T-cell (primary cell): ENCODE data around the gene DOCK8. TPM values are rescaled to one million over a fixed set of nuclear protein-coding genes. Genes with fewer than 3 reads are reported as not detected.

Experiments used
- ATAC-seq, 4 experiments: fragments of 200-7000 bp in 3 of 4; fragments of 150-1000 bp in 1 of 4; cut with Tn5 transposase; replicated peaks in 1 of 4; 1 replicate in 3 of 4; 2 replicates in 1 of 4; pipeline ENCODE4 v1.10.0; 2021; ENCODE audit warnings: moderate library complexity in 3 of 4, mild to moderate bottlenecking in 2 of 4, moderate number of reproducible peaks in 1 of 4
- CTCF ChIA-PET, 2 donors: fragments of 300-600 bp; sonication (Branson Sonifier 250); formaldehyde crosslinking; loops; one replicate each; lab custom pipeline; 2022; ENCODE audit warnings: antibody characterized with exemption in 2 of 2; lab: Charles Lee
- POLR2A ChIA-PET, 2 donors: fragments of 300-600 bp; sonication (Branson Sonifier 250); formaldehyde crosslinking; loops; one replicate each; lab custom pipeline; 2022; ENCODE audit warnings: antibody characterized with exemption in 2 of 2; lab: Charles Lee
- DNase-seq, 35 experiments: peaks; one replicate each; pipeline versions ENCODE4 v3.0.0 to v3.0.0-alpha.2; 2013 to 2023
- H3K27ac ChIP-seq: one replicate; pipeline ENCODE4 v1.5.1; 2013; ENCODE audit warnings: low read length
- H3K27me3 ChIP-seq, 2 experiments: replicated peaks in 1 of 2; 1 replicate in 1 of 2; 2 replicates in 1 of 2; pipeline versions ENCODE4 v1.6.1 to v1.7.0; 2013; ENCODE audit warnings: low read length in 1 of 2, mixed read lengths in 1 of 2; ENCODE audit not compliant: control insufficient read depth in 2 of 2, insufficient read depth in 2 of 2; ENCODE audit errors: extremely low read depth in 1 of 2
- H3K36me3 ChIP-seq, 2 donors: 1 replicate in 1 of 2; 2 replicates in 1 of 2; pipeline versions ENCODE4 v1.6.1 to v1.7.0; 2013; ENCODE audit warnings: low read length in 1 of 2; ENCODE audit not compliant: control insufficient read depth in 2 of 2, insufficient read depth in 1 of 2; ENCODE audit errors: extremely low read depth in 1 of 2
- H3K4me1 ChIP-seq, 2 experiments: 1 replicate in 1 of 2; 2 replicates in 1 of 2; pipeline versions ENCODE4 v1.6.1 to v1.7.0; 2013; ENCODE audit warnings: low read length in 2 of 2, mixed read lengths in 1 of 2; ENCODE audit not compliant: insufficient read depth in 2 of 2, control insufficient read depth in 1 of 2; ENCODE audit errors: extremely low read depth in 1 of 2
- H3K4me3 ChIP-seq, 2 donors: 1 replicate in 1 of 2; 2 replicates in 1 of 2; pipeline versions ENCODE4 v1.5.1 to v1.7.0; 2013; ENCODE audit warnings: mild to moderate bottlenecking in 2 of 2, low read length in 1 of 2, moderate library complexity in 1 of 2; ENCODE audit not compliant: control insufficient read depth in 1 of 2; ENCODE audit errors: extremely low read depth in 1 of 2
- H3K9me3 ChIP-seq: 2 replicates; pipeline ENCODE4 v1.7.0; 2013
- H3K27ac Mint-ChIP-seq, 2 donors: one replicate each; pipeline ENCODE4 v1.8.0; 2020 to 2021; ENCODE audit warnings: mild to moderate bottlenecking in 2 of 2, mixed read lengths in 2 of 2
- H3K27me3 Mint-ChIP-seq, 2 donors: one replicate each; pipeline ENCODE4 v1.8.0; 2021 to 2022; ENCODE audit warnings: mixed read lengths in 2 of 2
- H3K36me3 Mint-ChIP-seq: one replicate; pipeline ENCODE4 v1.8.0; 2021; ENCODE audit warnings: mixed read lengths
- H3K4me1 Mint-ChIP-seq, 3 donors: one replicate each; pipeline ENCODE4 v1.8.0; 2020 to 2022; ENCODE audit warnings: mixed read lengths in 3 of 3, mild to moderate bottlenecking in 1 of 3
- H3K4me3 Mint-ChIP-seq, 3 donors: one replicate each; pipeline ENCODE4 v1.8.0; 2020 to 2022; ENCODE audit warnings: mild to moderate bottlenecking in 3 of 3, mixed read lengths in 3 of 3, moderate library complexity in 3 of 3
- H3K9me3 Mint-ChIP-seq, 3 donors: one replicate each; pipeline ENCODE4 v1.8.0; 2020 to 2022; ENCODE audit warnings: mixed read lengths in 3 of 3
- WGBS: methylation state at CpG from one replicate; pipeline ENCODE4 v1.1.5; 2013; ENCODE audit warnings: missing lambda C conversion rate; ENCODE audit not compliant: insufficient coverage; 5-methylcytosine and 5-hydroxymethylcytosine counted together
- total RNA-seq, 35 experiments: library from RNA in 6 of 35; stranded (reverse) in 6 of 35; fragments of 120-200 nt in 1 of 35; gene quantifications; one replicate each; pipeline versions ENCODE4 v1.2.1 to v1.2.4 and lab custom pipeline; 2013 to 2026

The DOCK8 gene
- total RNA-seq, 5 donors from 2014 or later (not counting 1 experiment from before 2014, with no cell fraction given) = 173 to 231 (median 208) TPM

- peaks cover 41 to 81% of the 10 kb centered on the region in 2 donors for H3K36me3 ChIP-seq
- Mint-ChIP-seq H3K36me3 (peaks cover 67% of the 10 kb centered on the region), H3K27me3 (no peaks in the 10 kb centered on the region), H3K9me3 (no peaks in the 10 kb centered on the region), H3K27ac (no peak overlapping the region), H3K4me1 (peaks cover 28 to 33% (median 30%) of the 10 kb centered on the region in 3 donors), H3K4me3 (no peak overlapping the region)
- WGBS = 100% methylated on average over 2 of the region's 2 CpGs
- peaks cover 6 to 18% of the 10 kb centered on the region in 2 experiments for H3K4me1 ChIP-seq
- ATAC-seq = no peak
- no peak overlapping the region for H3K27ac ChIP-seq
- H3K27me3 ChIP-seq = no peaks in the 10 kb centered on the region
- POLR2A ChIA-PET = no interaction called here
- CTCF ChIA-PET = no interaction called here
- DNase-seq = no peak
- no peak overlapping the region for H3K4me3 ChIP-seq
- H3K9me3 ChIP-seq = no peaks in the 10 kb centered on the region
These were observed 235.4 kb downstream of the DOCK8 start for GRCh38 chr9:450057-450456.

GRCh38 chr9:450561-450960 is 235.9 kb downstream of the DOCK8 start:
- ChIA-PET CTCF (no interaction called here), POLR2A (no interaction called here)
- peaks cover 43 to 81% of the 10 kb centered on the region in 2 donors for H3K36me3 ChIP-seq
- Mint-ChIP-seq H3K4me1 (peaks cover 24 to 29% (median 28%) of the 10 kb centered on the region in 3 donors), H3K27ac (no peak overlapping the region), H3K36me3 (peaks cover 62% of the 10 kb centered on the region), H3K27me3 (no peaks in the 10 kb centered on the region), H3K9me3 (no peaks in the 10 kb centered on the region), H3K4me3 (no peak overlapping the region)
- ATAC-seq = no peak
- peaks cover 6 to 18% of the 10 kb centered on the region in 2 experiments for H3K4me1 ChIP-seq
- no peaks in the 10 kb centered on the region for H3K9me3 ChIP-seq
- no peak for DNase-seq
- no peak overlapping the region for H3K4me3 ChIP-seq
- no peak overlapping the region for H3K27ac ChIP-seq
- H3K27me3 ChIP-seq = no peaks in the 10 kb centered on the region
- no CpG with 5 or more reads among the region's 4 CpGs for WGBS

- no CpG with 5 or more reads among the region's 3 CpGs for WGBS
- CTCF ChIA-PET = no interaction called here
These were observed 239.2 kb downstream of the DOCK8 start for GRCh38 chr9:453832-454231.

GRCh38 chr9:456365-456764 is 241.7 kb downstream of the DOCK8 start:
- no peaks in the 10 kb centered on the region for H3K27me3 Mint-ChIP-seq
- 98% methylated on average over 5 of the region's 6 CpGs for WGBS

More at GRCh38 chr9:453832-454231, 239.2 kb downstream of the DOCK8 start:
- Histone ChIP-seq H3K9me3 (no peaks in the 10 kb centered on the region), H3K36me3 (peaks cover 30 to 83% of the 10 kb centered on the region in 2 donors), H3K27ac (no peak overlapping the region), H3K4me3 (no peak overlapping the region), H3K4me1 (peaks cover 0 to 3% of the 10 kb centered on the region in 2 experiments), H3K27me3 (no peaks in the 10 kb centered on the region)
- peaks cover 63% of the 10 kb centered on the region for H3K36me3 Mint-ChIP-seq
- no peak for DNase-seq
- H3K9me3 Mint-ChIP-seq = no peaks in the 10 kb centered on the region
- peak overlapping the region in 1 of 2 donors; percentile 68 for H3K27ac Mint-ChIP-seq
- ATAC-seq = no peak
- POLR2A ChIA-PET = no interaction called here
- H3K4me3 Mint-ChIP-seq = no peak overlapping the region
- no peaks in the 10 kb centered on the region for H3K27me3 Mint-ChIP-seq
- H3K4me1 Mint-ChIP-seq = peaks cover 6 to 17% (median 9%) of the 10 kb centered on the region in 3 donors

GRCh38 chr9:458590-458989 is 243.9 kb downstream of the DOCK8 start:
- H3K9me3 ChIP-seq = no peaks in the 10 kb centered on the region
- ATAC-seq (no peak), DNase-seq (no peak)
- no peak overlapping the region for H3K4me3 ChIP-seq
- H3K27ac ChIP-seq = no peak overlapping the region
- POLR2A ChIA-PET = interaction anchor here in 1 of 2 donors (0.9 kb wide), 1 partner anchor 185 kb away, joined by 5 read pairs; no protein-coding TSS in a partner anchor
- H3K36me3 ChIP-seq = peaks cover 7 to 67% of the 10 kb centered on the region in 2 donors
- CTCF ChIA-PET = no interaction called here
- Mint-ChIP-seq H3K4me3 (no peak overlapping the region), H3K36me3 (peaks cover 54% of the 10 kb centered on the region), H3K4me1 (peaks cover 6 to 29% (median 15%) of the 10 kb centered on the region in 3 donors), H3K27me3 (no peaks in the 10 kb centered on the region), H3K9me3 (no peaks in the 10 kb centered on the region), H3K27ac (peak overlapping the region; percentile 58 to 74)
- WGBS = 96% methylated on average over 4 of the region's 6 CpGs
- H3K4me1 ChIP-seq = peaks cover 0 to 9% of the 10 kb centered on the region in 2 experiments
- H3K27me3 ChIP-seq = no peaks in the 10 kb centered on the region

More at GRCh38 chr9:456365-456764, 241.7 kb downstream of the DOCK8 start:
- ATAC-seq = no peak
- no peaks in the 10 kb centered on the region for H3K27me3 ChIP-seq
- Mint-ChIP-seq H3K27ac (no peak overlapping the region), H3K9me3 (no peaks in the 10 kb centered on the region), H3K4me1 (peaks cover 6 to 23% (median 15%) of the 10 kb centered on the region in 3 donors), H3K4me3 (no peak overlapping the region), H3K36me3 (peaks cover 52% of the 10 kb centered on the region)
- no peaks in the 10 kb centered on the region for H3K9me3 ChIP-seq
- H3K4me1 ChIP-seq = peaks cover 0 to 9% of the 10 kb centered on the region in 2 experiments
- peaks cover 16 to 67% of the 10 kb centered on the region in 2 donors for H3K36me3 ChIP-seq
- no peak for DNase-seq
- CTCF ChIA-PET = interaction anchor here in 1 of 2 donors (1.4 kb wide), 1 partner anchor 10 kb away, joined by 3 read pairs; no protein-coding TSS in a partner anchor
- no peak overlapping the region for H3K4me3 ChIP-seq
- POLR2A ChIA-PET = no interaction called here
- H3K27ac ChIP-seq = no peak overlapping the region

GRCh38 chr9:459491-460444 is 245.1 kb downstream of the DOCK8 start:
- H3K4me3 Mint-ChIP-seq = no peak overlapping the region
- H3K27me3 Mint-ChIP-seq = no peaks in the 10 kb centered on the region
- POLR2A ChIA-PET = interaction anchor here in 1 of 2 donors (0.9 kb wide), 1 partner anchor 186 kb away, joined by 5 read pairs; no protein-coding TSS in a partner anchor

More at GRCh38 chr9:459491-460444, 245.1 kb downstream of the DOCK8 start:
- Mint-ChIP-seq H3K36me3 (peaks cover 55% of the 10 kb centered on the region), H3K27ac (peak overlapping the region; percentile 63 to 88), H3K4me1 (peaks cover 6 to 29% (median 15%) of the 10 kb centered on the region in 3 donors), H3K9me3 (no peaks in the 10 kb centered on the region)
- H3K27ac ChIP-seq = no peak overlapping the region
- ATAC-seq (peak in 3 of 4 experiments; percentile 43 to 57 (median 43)), DNase-seq (peak in 1 of 35 experiments; percentile 39)
- no peak overlapping the region for H3K4me3 ChIP-seq
- CTCF ChIA-PET = interaction anchor here in 1 of 2 donors (1.6 kb wide), 1 partner anchor 11 kb away, joined by 3 read pairs; no protein-coding TSS in a partner anchor
- H3K27me3 ChIP-seq = no peaks in the 10 kb centered on the region
- H3K36me3 ChIP-seq = peaks cover 10 to 67% of the 10 kb centered on the region in 2 donors
- 100% methylated on average over 1 of the region's 4 CpGs for WGBS
- H3K4me1 ChIP-seq = peaks cover 0 to 9% of the 10 kb centered on the region in 2 experiments
- H3K9me3 ChIP-seq = no peaks in the 10 kb centered on the region
